Neural cell (in vitro differentiated cells): Measurements from ENCODE around the gene DRD1. TPM values are rescaled to one million over a fixed set of nuclear protein-coding genes. Genes with fewer than 3 reads are reported as not detected.

Experiments
- H2AFZ ChIP-seq: fragments of 200-600, 300-800 bp; sonication (generic), shearing (Covaris generic); 2 replicates; pipeline ENCODE4 v1.6.0; 2014; ENCODE audit warnings: low read depth, mild to moderate bottlenecking, antibody characterized with exemption, low read length, moderate library complexity
- H3F3A ChIP-seq: fragments of 200-600 bp; shearing (Covaris generic); 2 replicates; pipeline ENCODE4 v1.6.1; 2016; ENCODE audit warnings: mild to moderate bottlenecking, moderate library complexity, mixed read lengths, antibody characterized with exemption, low read length; ENCODE audit not compliant: insufficient read depth, poor library complexity, severe bottlenecking
- H3K27ac ChIP-seq: fragments of 200-600, 300-800 bp; sonication (generic), shearing (Covaris generic); 2 replicates; pipeline ENCODE4 v1.5.1; 2014; ENCODE audit warnings: mild to moderate bottlenecking, low read length, moderate library complexity
- H3K27me3 ChIP-seq: fragments of 300-800, 200-600 bp; sonication (generic), shearing (Covaris generic); 2 replicates; pipeline ENCODE4 v1.6.0; 2014; ENCODE audit warnings: mild to moderate bottlenecking, low read depth, low read length, moderate library complexity; ENCODE audit not compliant: insufficient read depth
- H3K36me3 ChIP-seq: fragments of 300-800, 200-600 bp; sonication (generic), shearing (Covaris generic); 2 replicates; pipeline ENCODE4 v1.5.1; 2014; ENCODE audit warnings: mild to moderate bottlenecking, antibody characterized with exemption, low read length, moderate library complexity; ENCODE audit not compliant: insufficient read depth
- H3K4me2 ChIP-seq: fragments of 300-800, 200-600 bp; sonication (generic), shearing (Covaris generic); 2 replicates; pipeline ENCODE4 v1.6.0; 2014; ENCODE audit warnings: mild to moderate bottlenecking, low read length
- H3K4me3 ChIP-seq: fragments of 300-800, 200-600 bp; sonication (generic), shearing (Covaris generic); 2 replicates; pipeline ENCODE4 v1.5.1; 2014; ENCODE audit warnings: mild to moderate bottlenecking, low read length, moderate library complexity
- H3K79me2 ChIP-seq: fragments of 200-600 bp; shearing (Covaris generic); replicated peaks from 2 replicates; pipeline ENCODE4 v1.6.0; 2014; ENCODE audit warnings: mild to moderate bottlenecking, low read length, moderate library complexity; ENCODE audit not compliant: insufficient read depth
- H3K9ac ChIP-seq: fragments of 300-800, 200-600 bp; sonication (generic), shearing (Covaris generic); 2 replicates; pipeline ENCODE4 v1.6.1; 2016; ENCODE audit warnings: mild to moderate bottlenecking, low read length, mixed read lengths
- H3K9me2 ChIP-seq: fragments of 200-600 bp; shearing (Covaris generic); 2 replicates; pipeline ENCODE4 v1.6.1; 2016; ENCODE audit warnings: mild to moderate bottlenecking, low read length, mixed read lengths; ENCODE audit not compliant: insufficient read depth
- H3K9me3 ChIP-seq: fragments of 200-600, 300-800 bp; sonication (generic), shearing (Covaris generic); 2 replicates; pipeline ENCODE4 v1.6.1; 2016; ENCODE audit warnings: mild to moderate bottlenecking, mixed run types, low read length, moderate library complexity, mixed read lengths
- H4K20me1 ChIP-seq: fragments of 200-600 bp; shearing (Covaris generic); 2 replicates; pipeline ENCODE4 v1.6.1; 2016; ENCODE audit warnings: mild to moderate bottlenecking, mixed run types; ENCODE audit not compliant: insufficient read depth
- CTCF ChIP-seq: fragments of 450-650 bp; IDR thresholded peaks from 2 replicates; pipeline ENCODE4 v1.5.1; 2014; ENCODE audit warnings: antibody characterized with exemption, mild to moderate bottlenecking, moderate library complexity; ENCODE audit not compliant: poor library complexity, severe bottlenecking
- EP300 ChIP-seq: fragments of 450-650 bp; conservative IDR thresholded peaks from 2 replicates; pipeline ENCODE4 v1.6.1; 2014; ENCODE audit warnings: antibody characterized with exemption, mild to moderate bottlenecking, moderate library complexity; ENCODE audit not compliant: poor library complexity, severe bottlenecking
- EZH2 ChIP-seq: fragments of 200-600, 300-800 bp; shearing (Covaris generic), sonication (generic); IDR thresholded peaks from 2 replicates; pipeline ENCODE4 v1.6.1; 2014; ENCODE audit warnings: antibody characterized with exemption, low read length, borderline replicate concordance, mild to moderate bottlenecking; ENCODE audit not compliant: insufficient read depth, poor library complexity, severe bottlenecking
- MXI1 ChIP-seq: fragments of 450-650 bp; conservative IDR thresholded peaks from 2 replicates; pipeline ENCODE4 v1.6.1; 2014; ENCODE audit warnings: antibody characterized with exemption, mild to moderate bottlenecking; ENCODE audit not compliant: poor library complexity, severe bottlenecking
- POLR2AphosphoS5 ChIP-seq: IDR thresholded peaks from 2 replicates; pipeline ENCODE4 v1.6.1; 2012
- RAD21 ChIP-seq: fragments of 450-650 bp; conservative IDR thresholded peaks from 2 replicates; pipeline ENCODE4 v1.6.1; 2014; ENCODE audit warnings: antibody characterized with exemption, mild to moderate bottlenecking, moderate library complexity
- REST ChIP-seq: IDR thresholded peaks from 2 replicates; pipeline ENCODE4 v1.6.1; 2012; ENCODE audit warnings: borderline replicate concordance
- SMC3 ChIP-seq: fragments of 450-650 bp; conservative IDR thresholded peaks from 2 replicates; pipeline ENCODE4 v1.6.1; 2014; ENCODE audit warnings: antibody characterized with exemption, mild to moderate bottlenecking, moderate library complexity; ENCODE audit not compliant: poor library complexity
- TAF1 ChIP-seq: IDR thresholded peaks from 2 replicates; pipeline ENCODE4 v1.6.1; 2012; ENCODE audit warnings: low read depth
- polyA plus RNA-seq: library from polyadenylated mRNA; depleted of rRNA; stranded (reverse); fragments of >200 nt; gene quantifications from 2 replicates; pipeline ENCODE4 v1.2.3, GENCODE V29; 2014

DRD1 gene
- polyA plus RNA-seq, 1 donor from 2014 or later = 0.33 TPM

- Histone ChIP-seq H3K4me2 (no peak overlapping the region), H3K27ac (no peak overlapping the region), H3K9me2 (no peaks in the 10 kb centered on the region), H3K27me3 (no peaks in the 10 kb centered on the region), H4K20me1 (no peaks in the 10 kb centered on the region), H3K36me3 (no peaks in the 10 kb centered on the region), H3K9ac (no peak overlapping the region), H3F3A (no peaks in the 10 kb centered on the region), H2AFZ (no peak overlapping the region), H3K79me2 (no peaks in the 10 kb centered on the region), H3K9me3 (no peaks in the 10 kb centered on the region), H3K4me3 (no peak overlapping the region)
- no peak for TF ChIP-seq SMC3
- no peak for TF ChIP-seq MXI1
- TF ChIP-seq EZH2 = no peak
- no peak for TF ChIP-seq CTCF
- TF ChIP-seq EP300 = no peak
- TF ChIP-seq RAD21 = no peak
- TF ChIP-seq POLR2AphosphoS5 = no peak
- no peak for TF ChIP-seq REST
- TF ChIP-seq TAF1 = no peak
Observed at GRCh38 chr5:175463641-175464040, 19.7 kb upstream of the DRD1 start.

GRCh38 chr5:175461370-175461769 is 17.4 kb upstream of the DRD1 start:
- Histone ChIP-seq H3K4me2 (no peak overlapping the region), H3K27me3 (no peaks in the 10 kb centered on the region), H3F3A (no peaks in the 10 kb centered on the region), H3K79me2 (no peaks in the 10 kb centered on the region), H3K9me2 (no peaks in the 10 kb centered on the region), H3K4me3 (no peak overlapping the region), H2AFZ (no peak overlapping the region), H3K36me3 (no peaks in the 10 kb centered on the region), H3K9ac (no peak overlapping the region), H4K20me1 (no peaks in the 10 kb centered on the region), H3K27ac (no peak overlapping the region), H3K9me3 (no peaks in the 10 kb centered on the region)
- TF ChIP-seq EZH2 (no peak), EP300 (no peak), RAD21 (no peak), TAF1 (no peak), POLR2AphosphoS5 (no peak), REST (no peak), MXI1 (no peak), SMC3 (no peak), CTCF (no peak)
